IMR-90 (cell line): ENCODE measurements around the gene RNF38. TPM values are rescaled to one million over a fixed set of nuclear protein-coding genes. Genes with fewer than 3 reads are reported as not detected.

Source experiments
- ATAC-seq: fragments of 200-7000 bp; cut with Tn5 transposase; 2 replicates; pipeline ENCODE4 v1.9.1; 2020; ENCODE audit warnings: low read depth, mild to moderate bottlenecking, moderate library complexity
- BruUV-seq: library from RNA; stranded (reverse); fragments of 400-500 nt; replicated peaks from 2 replicates; lab custom pipeline; 2021; lab: Mats Ljungman, UMichigan
- CTCF ChIA-PET: fragments of 300-600 bp; formaldehyde crosslinking; extraction: SDS; loops from one replicate; lab custom pipeline; 2021; ENCODE audit warnings: antibody characterized with exemption; lab: Yijun Ruan, JAX
- POLR2A ChIA-PET: fragments of 300-600 bp; sonication (Branson Sonifier 250); formaldehyde crosslinking; loops from one replicate; lab custom pipeline; 2022; ENCODE audit warnings: antibody characterized with exemption; ENCODE audit not compliant: unreplicated experiment; lab: Charles Lee
- DNase-seq: peaks from one replicate; pipeline ENCODE4 v3.0.0; 2013
- H2AFZ ChIP-seq: replicated peaks from 2 replicates; pipeline ENCODE3; 2013; ENCODE audit warnings: low read length, mild to moderate bottlenecking; ENCODE audit not compliant: poor library complexity
- H2AK5ac ChIP-seq: 2 replicates; pipeline ENCODE4 v1.6.1; 2013; ENCODE audit warnings: low read depth, low read length, inconsistent platforms
- H2AK9ac ChIP-seq: replicated peaks from 2 replicates; pipeline ENCODE3; 2013; ENCODE audit warnings: mild to moderate bottlenecking, low read depth, low read length, moderate library complexity; ENCODE audit not compliant: poor library complexity
- H2BK120ac ChIP-seq: 2 replicates; pipeline ENCODE4 v1.6.1; 2013; ENCODE audit warnings: low read depth, low read length, inconsistent platforms
- H2BK15ac ChIP-seq: 3 replicates; pipeline ENCODE4 v1.6.1; 2013; ENCODE audit warnings: low read depth, low read length, inconsistent platforms
- H2BK20ac ChIP-seq: 2 replicates; pipeline ENCODE4 v1.6.1; 2013; ENCODE audit warnings: low read depth, mild to moderate bottlenecking, inconsistent platforms, low read length, moderate library complexity
- H2BK5ac ChIP-seq: 2 replicates; pipeline ENCODE4 v1.6.1; 2013; ENCODE audit warnings: mild to moderate bottlenecking, low read depth, low read length, inconsistent platforms; ENCODE audit not compliant: poor library complexity, severe bottlenecking
- H3K14ac ChIP-seq: replicated peaks from 2 replicates; pipeline ENCODE4 v1.6.1; 2013; ENCODE audit warnings: low read depth, low read length, inconsistent platforms
- H3K18ac ChIP-seq: 2 replicates; pipeline ENCODE4 v1.6.1; 2013; ENCODE audit warnings: low read depth, low read length, control low read depth
- H3K23ac ChIP-seq: 2 replicates; pipeline ENCODE4 v1.6.1; 2013; ENCODE audit warnings: low read depth, low read length, inconsistent platforms
- H3K27ac ChIP-seq: 2 replicates; pipeline ENCODE4 v1.5.1; 2013; ENCODE audit warnings: mild to moderate bottlenecking, control low read depth, low read length; ENCODE audit not compliant: insufficient read depth
- H3K27me3 ChIP-seq: 2 replicates; pipeline ENCODE4 v1.6.1; 2013; ENCODE audit warnings: low read length; ENCODE audit not compliant: control insufficient read depth, insufficient read depth
- H3K36me3 ChIP-seq: 2 replicates; pipeline ENCODE4 v1.6.1; 2013; ENCODE audit warnings: low read length, mixed read lengths; ENCODE audit not compliant: control insufficient read depth, insufficient read depth
- H3K4ac ChIP-seq: 2 replicates; pipeline ENCODE4 v1.6.1; 2013; ENCODE audit warnings: low read depth, low read length, inconsistent platforms
- H3K4me1 ChIP-seq: 2 replicates; pipeline ENCODE4 v1.6.1; 2013; ENCODE audit warnings: low read length, mixed read lengths; ENCODE audit not compliant: control insufficient read depth, insufficient read depth
- H3K4me2 ChIP-seq: 2 replicates; pipeline ENCODE4 v1.6.1; 2013; ENCODE audit warnings: low read depth, mild to moderate bottlenecking, control low read depth, low read length, moderate library complexity
- H3K4me3 ChIP-seq: 2 replicates; pipeline ENCODE4 v1.5.1; 2013; ENCODE audit warnings: low read depth, mild to moderate bottlenecking, control low read depth, low read length, moderate library complexity; ENCODE audit not compliant: insufficient read depth
- H3K56ac ChIP-seq: 2 replicates; pipeline ENCODE4 v1.6.1; 2013; ENCODE audit warnings: low read length, inconsistent platforms; ENCODE audit not compliant: insufficient read depth; ENCODE audit errors: extremely low read depth
- H3K79me1 ChIP-seq, 2 experiments: 2 replicates each; pipeline ENCODE4 v1.6.1; 2013; ENCODE audit warnings: low read length in 2 of 2, inconsistent platforms in 1 of 2, low read depth in 1 of 2
- H3K9ac ChIP-seq: 2 replicates; pipeline ENCODE4 v1.6.1; 2013; ENCODE audit warnings: low read depth, low read length, control low read depth
- H3K9me1 ChIP-seq: 2 replicates; pipeline ENCODE4 v1.6.1; 2013; ENCODE audit warnings: low read length, inconsistent platforms; ENCODE audit not compliant: insufficient read depth
- H3K9me3 ChIP-seq: 2 replicates; pipeline ENCODE4 v1.6.1; 2013; ENCODE audit warnings: low read length; ENCODE audit not compliant: control insufficient read depth, insufficient read depth
- H4K20me1 ChIP-seq: 2 replicates; pipeline ENCODE4 v1.6.1; 2013; ENCODE audit warnings: low read length, inconsistent platforms; ENCODE audit not compliant: insufficient read depth
- H4K5ac ChIP-seq: 2 replicates; pipeline ENCODE4 v1.6.1; 2013; ENCODE audit warnings: mild to moderate bottlenecking, low read depth, low read length, control low read depth
- H4K8ac ChIP-seq, 2 experiments: 2 replicates each; pipeline ENCODE4 v1.6.1; 2013; ENCODE audit warnings: low read depth in 2 of 2, low read length in 2 of 2, control low read depth in 1 of 2, inconsistent platforms in 1 of 2
- H4K91ac ChIP-seq: 2 replicates; pipeline ENCODE4 v1.6.1; 2013; ENCODE audit warnings: low read depth, low read length, inconsistent platforms; ENCODE audit not compliant: insufficient read depth
- BHLHE40 ChIP-seq: fragments of 150-350 bp; IDR thresholded peaks from 2 replicates; pipeline ENCODE4 v1.6.1; 2016; ENCODE audit warnings: mild to moderate bottlenecking, low read depth, low read length
- CEBPB ChIP-seq: IDR thresholded peaks from 2 replicates; pipeline ENCODE4 v1.6.1; 2012; ENCODE audit warnings: low read depth, low read length, improper control_type of control experiment
- CHD1 ChIP-seq: IDR thresholded peaks from 2 replicates; pipeline ENCODE4 v1.6.1; 2012; ENCODE audit warnings: low read depth, low read length, improper control_type of control experiment
- FOS ChIP-seq: fragments of 150-350 bp; IDR thresholded peaks from 2 replicates; pipeline ENCODE4 v1.6.1; 2016; ENCODE audit warnings: low read depth, low read length
- MAFK ChIP-seq: IDR thresholded peaks from 2 replicates; pipeline ENCODE4 v1.6.1; 2012; ENCODE audit warnings: low read depth, low read length, improper control_type of control experiment
- MAZ ChIP-seq: IDR thresholded peaks from 2 replicates; pipeline ENCODE4 v1.6.1; 2012; ENCODE audit warnings: low read depth, mild to moderate bottlenecking, low read length, improper control_type of control experiment, moderate library complexity, borderline replicate concordance
- MXI1 ChIP-seq: IDR thresholded peaks from 2 replicates; pipeline ENCODE4 v1.6.1; 2012; ENCODE audit warnings: low read depth, mild to moderate bottlenecking, low read length, moderate library complexity, borderline replicate concordance
- NFE2L2 ChIP-seq: fragments of 150-350 bp; IDR thresholded peaks from 2 replicates; pipeline ENCODE4 v1.6.1; 2016; ENCODE audit warnings: low read depth, mild to moderate bottlenecking, low read length
- POLR2A ChIP-seq: IDR thresholded peaks from 2 replicates; pipeline ENCODE4 v1.6.1; 2012; ENCODE audit warnings: mild to moderate bottlenecking, low read depth, low read length
- RAD21 ChIP-seq: IDR thresholded peaks from 2 replicates; pipeline ENCODE4 v1.6.1; 2012; ENCODE audit warnings: low read length, improper control_type of control experiment
- RCOR1 ChIP-seq: IDR thresholded peaks from 2 replicates; pipeline ENCODE4 v1.6.1; 2012; ENCODE audit warnings: mild to moderate bottlenecking, low read length, improper control_type of control experiment; ENCODE audit not compliant: insufficient replicate concordance
- RFX5 ChIP-seq: IDR thresholded peaks from 2 replicates; pipeline ENCODE4 v1.8.0; 2012; ENCODE audit warnings: low read depth, mild to moderate bottlenecking, low read length, moderate library complexity
- SMC3 ChIP-seq: fragments of 150-350 bp; IDR thresholded peaks from 2 replicates; pipeline ENCODE4 v1.6.1; 2016; ENCODE audit warnings: low read depth, mild to moderate bottlenecking, antibody characterized with exemption, low read length, moderate library complexity
- USF2 ChIP-seq: fragments of 150-350 bp; IDR thresholded peaks from 2 replicates; pipeline ENCODE4 v1.6.1; 2017; ENCODE audit warnings: mild to moderate bottlenecking, antibody characterized with exemption, low read length, low read depth
- WGBS, 2 experiments: methylation state at CpG; one replicate each; pipeline versions ENCODE4 v1.1.5 to v1.1.7; 2013; ENCODE audit warnings: missing lambda C conversion rate in 2 of 2; ENCODE audit not compliant: insufficient read length in 1 of 2; ENCODE audit errors: extremely low coverage in 2 of 2; 5-methylcytosine and 5-hydroxymethylcytosine counted together
- dilution Hi-C: fragments of 300-500 bp; cut with HindIII; formaldehyde crosslinking; loops from one replicate; pipeline ENCODE4 v1.14.3; 2018; ENCODE audit warnings: low sequenced_read_pairs; ENCODE audit not compliant: unreplicated experiment
- in situ Hi-C: fragments of 300-500 bp; cut with MboI; formaldehyde crosslinking; loops from 3 replicates; pipeline ENCODE4 v1.14.3; 2019; ENCODE audit warnings: low sequenced_read_pairs, inconsistent platforms, mixed read lengths
- intact Hi-C: fragments of 100-400 bp; cut with micrococcal nuclease; formaldehyde crosslinking; loops from 2 replicates; pipeline ENCODE4 v1.10.0; 2022
- polyA plus RNA-seq, 3 experiments: library from polyadenylated mRNA; depleted of rRNA; stranded (reverse); fragments of >200 nt; gene quantifications; 2 replicates each; pipeline ENCODE4 v1.2.3, GENCODE V29; 2012; ENCODE audit warnings: low replicate concordance in 1 of 3
- total RNA-seq: library from RNA; depleted of rRNA; stranded (reverse); fragments of >200 nt; gene quantifications from 2 replicates; pipeline ENCODE4 v1.2.3, GENCODE V29; 2012
- TF ChIP-seq, protein P1 (sequence below): fragments of 150-350 bp; IDR thresholded peaks from 2 replicates; pipeline ENCODE4 v1.6.1; 2016; ENCODE audit warnings: low read depth, mild to moderate bottlenecking, low read length, moderate library complexity, borderline replicate concordance
- TF ChIP-seq, protein P2 (sequence below): conservative IDR thresholded peaks from 2 replicates; pipeline ENCODE4 v1.5.1; 2012; ENCODE audit warnings: mild to moderate bottlenecking, low read depth, low read length, improper control_type of control experiment

Gene RNF38
- total and polyA plus RNA-seq, 2 of the 4 experiments (the other 2 are of a cell fraction) = 8.8 to 11.2 TPM

DNA sequence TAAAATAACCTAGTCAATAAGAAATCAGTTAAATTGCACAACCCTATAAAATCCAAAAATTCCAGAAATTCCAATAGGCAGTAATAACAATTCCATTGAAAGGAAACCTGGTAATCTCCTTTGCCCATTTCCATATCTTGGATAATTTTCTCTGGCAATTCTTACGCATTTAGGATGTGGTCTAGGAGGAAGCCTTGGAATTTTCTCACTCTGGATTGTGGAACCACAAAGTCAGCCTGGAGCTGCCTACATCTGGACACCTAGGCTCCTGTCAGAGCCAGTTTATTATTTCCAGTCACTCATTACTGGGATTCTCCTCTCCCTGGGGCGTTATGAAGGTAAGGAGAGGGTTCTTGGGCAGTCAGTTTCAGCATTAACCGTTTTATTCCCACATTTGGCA lies 101.5 kb downstream of the RNF38 start:
- H4K91ac ChIP-seq = no peak overlapping the region
- no peak overlapping the region for H4K5ac ChIP-seq
- no peaks in the 10 kb centered on the region for H3K79me1 ChIP-seq
- H2BK5ac ChIP-seq = no peak overlapping the region
- no CpG with 5 or more reads among the region's 3 CpGs for WGBS, 2 experiments
- H2BK20ac ChIP-seq = no peak overlapping the region
- no peak overlapping the region for H3K9ac ChIP-seq
- POLR2A ChIA-PET = no interaction called here
- no peak overlapping the region for H2BK15ac ChIP-seq
- CTCF ChIA-PET = interaction anchor here (0.6 kb wide), 2 partner anchors 14 to 151 kb away, joined by 3 to 4 read pairs; no protein-coding TSS in a partner anchor
- H3K9me1 ChIP-seq = peaks cover 3% of the 10 kb centered on the region
- in situ Hi-C loops (no loop called here), dilution Hi-C loops (no loop called here), intact Hi-C loops (no loop called here)
- no TSS peak for BruUV-seq
- no peak for ATAC-seq
- H4K20me1 ChIP-seq = no peaks in the 10 kb centered on the region
- H3K36me3 ChIP-seq = no peaks in the 10 kb centered on the region
- no peaks in the 10 kb centered on the region for H3K9me3 ChIP-seq
- no peak overlapping the region for H3K4ac ChIP-seq
- TF ChIP-seq, protein P1, sequence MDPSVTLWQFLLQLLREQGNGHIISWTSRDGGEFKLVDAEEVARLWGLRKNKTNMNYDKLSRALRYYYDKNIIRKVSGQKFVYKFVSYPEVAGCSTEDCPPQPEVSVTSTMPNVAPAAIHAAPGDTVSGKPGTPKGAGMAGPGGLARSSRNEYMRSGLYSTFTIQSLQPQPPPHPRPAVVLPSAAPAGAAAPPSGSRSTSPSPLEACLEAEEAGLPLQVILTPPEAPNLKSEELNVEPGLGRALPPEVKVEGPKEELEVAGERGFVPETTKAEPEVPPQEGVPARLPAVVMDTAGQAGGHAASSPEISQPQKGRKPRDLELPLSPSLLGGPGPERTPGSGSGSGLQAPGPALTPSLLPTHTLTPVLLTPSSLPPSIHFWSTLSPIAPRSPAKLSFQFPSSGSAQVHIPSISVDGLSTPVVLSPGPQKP = no peak
- TF ChIP-seq MXI1 = no peak
- no peak for TF ChIP-seq MAFK
- no peak for TF ChIP-seq CHD1
- no peak for TF ChIP-seq RCOR1
- TF ChIP-seq, protein P2, sequence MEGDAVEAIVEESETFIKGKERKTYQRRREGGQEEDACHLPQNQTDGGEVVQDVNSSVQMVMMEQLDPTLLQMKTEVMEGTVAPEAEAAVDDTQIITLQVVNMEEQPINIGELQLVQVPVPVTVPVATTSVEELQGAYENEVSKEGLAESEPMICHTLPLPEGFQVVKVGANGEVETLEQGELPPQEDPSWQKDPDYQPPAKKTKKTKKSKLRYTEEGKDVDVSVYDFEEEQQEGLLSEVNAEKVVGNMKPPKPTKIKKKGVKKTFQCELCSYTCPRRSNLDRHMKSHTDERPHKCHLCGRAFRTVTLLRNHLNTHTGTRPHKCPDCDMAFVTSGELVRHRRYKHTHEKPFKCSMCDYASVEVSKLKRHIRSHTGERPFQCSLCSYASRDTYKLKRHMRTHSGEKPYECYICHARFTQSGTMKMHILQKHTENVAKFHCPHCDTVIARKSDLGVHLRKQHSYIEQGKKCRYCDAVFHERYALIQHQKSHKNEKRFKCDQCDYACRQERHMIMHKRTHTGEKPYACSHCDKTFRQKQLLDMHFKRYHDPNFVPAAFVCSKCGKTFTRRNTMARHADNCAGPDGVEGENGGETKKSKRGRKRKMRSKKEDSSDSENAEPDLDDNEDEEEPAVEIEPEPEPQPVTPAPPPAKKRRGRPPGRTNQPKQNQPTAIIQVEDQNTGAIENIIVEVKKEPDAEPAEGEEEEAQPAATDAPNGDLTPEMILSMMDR = no peak
- no peak for TF ChIP-seq SMC3
- no peak for TF ChIP-seq CEBPB
- TF ChIP-seq MAZ = no peak
- TF ChIP-seq FOS = no peak
- no peak for TF ChIP-seq USF2
- TF ChIP-seq RAD21 = no peak
- no peak for TF ChIP-seq NFE2L2
- no peak for TF ChIP-seq POLR2A
- no peak for TF ChIP-seq RFX5
- TF ChIP-seq BHLHE40 = no peak
- H3K4me2 ChIP-seq = no peak overlapping the region
- H2BK120ac ChIP-seq = no peak overlapping the region
- no peak overlapping the region for H4K8ac ChIP-seq
- no peak overlapping the region for H3K14ac ChIP-seq
- H2AK5ac ChIP-seq = no peak overlapping the region
- no peak overlapping the region for H3K23ac ChIP-seq
- no peaks in the 10 kb centered on the region for H3K27me3 ChIP-seq
- H3K18ac ChIP-seq = no peak overlapping the region
- H3K4me1 ChIP-seq = peaks cover 4% of the 10 kb centered on the region; the same call in 1 of the 2 replicates
- H2AFZ ChIP-seq = no peak overlapping the region
- H2AK9ac ChIP-seq = no peak overlapping the region
- DNase-seq = peak; percentile 25
- H3K4me3 ChIP-seq = no peak overlapping the region
- H3K56ac ChIP-seq = no peak overlapping the region
- H3K27ac ChIP-seq = no peak overlapping the region
